ENCODE measurements around the gene FTSJ1.
"Not testable (repeated sequence)": the region's sequence is repeated elsewhere in the genome, so short reads cannot be mapped to it uniquely, and the experiment has no call there.

The FTSJ1 gene

GRCh38 chrX:48498374-48498809 lies 22.4 kb downstream of the FTSJ1 start:
- no peak for FAIRE-seq

GRCh38 chrX:48504261-48504660 lies 28.3 kb downstream of the FTSJ1 start:
- FAIRE-seq, result no peak

- FAIRE-seq, result no peak
Observed at GRCh38 chrX:48505481-48505880, 29.5 kb downstream of the FTSJ1 start.

- FAIRE-seq, result no peak
Observed at GRCh38 chrX:48507246-48507645, 31.2 kb downstream of the FTSJ1 start.

- FAIRE-seq, result no peak
Observed at GRCh38 chrX:48508400-48509244, 32.6 kb downstream of the FTSJ1 start, which contains the start of gene PORCN. TSS of gene PORCN (plus strand) at chrX:48508992. CDS start at chrX:48509821, 829 bp downstream.

- no peak for FAIRE-seq
Observed at GRCh38 chrX:48509245-48509590, 33.2 kb downstream of the FTSJ1 start.

GRCh38 chrX:48509619-48510018 lies 33.6 kb downstream of the FTSJ1 start:
- no peak for FAIRE-seq

- no peak for FAIRE-seq
Observed at GRCh38 chrX:48511560-48511959, 35.6 kb downstream of the FTSJ1 start.

GRCh38 chrX:48512371-48512935 lies 36.5 kb downstream of the FTSJ1 start:
- FAIRE-seq, result no peak

GRCh38 chrX:48513670-48514069 lies 37.7 kb downstream of the FTSJ1 start:
- FAIRE-seq, result no peak

GRCh38 chrX:48514126-48514806 lies 38.3 kb downstream of the FTSJ1 start:
- no peak for FAIRE-seq

- no peak for FAIRE-seq
Observed at GRCh38 chrX:48514868-48515460, 39.0 kb downstream of the FTSJ1 start.

- FAIRE-seq, result no peak
Observed at GRCh38 chrX:48515842-48516241, 39.8 kb downstream of the FTSJ1 start.

GRCh38 chrX:48516285-48516684 lies 40.3 kb downstream of the FTSJ1 start:
- FAIRE-seq, result no peak

- no peak for FAIRE-seq
Observed at GRCh38 chrX:48516987-48517386, 41.0 kb downstream of the FTSJ1 start.

GRCh38 chrX:48519481-48519880 lies 43.5 kb downstream of the FTSJ1 start:
- not testable (repeated sequence) for FAIRE-seq

GRCh38 chrX:48520455-48520854 lies 44.5 kb downstream of the FTSJ1 start:
- FAIRE-seq, result no peak

- FAIRE-seq, result no peak
Observed at GRCh38 chrX:48520976-48521352, 45.0 kb downstream of the FTSJ1 start.

- FAIRE-seq, result peak; percentile 7
Observed at GRCh38 chrX:48521353-48522243, 45.6 kb downstream of the FTSJ1 start, which contains the start of gene EBP. TSS of gene EBP (plus strand) at chrX:48521808. CDS start at chrX:48523772, 1,964 bp downstream.

GRCh38 chrX:48522291-48522690 lies 46.3 kb downstream of the FTSJ1 start:
- no peak for FAIRE-seq

GRCh38 chrX:48523682-48524081 lies 47.7 kb downstream of the FTSJ1 start:
- FAIRE-seq, result no peak

- not testable (repeated sequence) for FAIRE-seq
Observed at GRCh38 chrX:48525853-48526252, 49.9 kb downstream of the FTSJ1 start.
